Liver (tissue), 9 donors: ENCODE measurements around the gene THEMIS. TPM values are rescaled to one million over a fixed set of nuclear protein-coding genes. Genes with fewer than 3 reads are reported as not detected.

Experiments used
- DNase-seq: peaks from one replicate; pipeline ENCODE4 v3.0.0-alpha.2; 2017; ENCODE audit warnings: low spot score
- H3K27ac ChIP-seq, 2 donors: one replicate each; pipeline ENCODE4 v1.7.0; 2013; ENCODE audit warnings: inconsistent platforms in 2 of 2, low read length in 2 of 2, control low read depth in 1 of 2, low read depth in 1 of 2, mild to moderate bottlenecking in 1 of 2
- H3K27me3 ChIP-seq, 4 donors: one replicate each; pipeline versions ENCODE4 v1.6.1 to v1.7.0; 2013; ENCODE audit warnings: low read length in 3 of 4, inconsistent platforms in 1 of 4, mild to moderate bottlenecking in 1 of 4, moderate library complexity in 1 of 4; ENCODE audit not compliant: control insufficient read depth in 4 of 4, insufficient read depth in 4 of 4
- H3K36me3 ChIP-seq, 4 donors: one replicate each; pipeline versions ENCODE4 v1.6.1 to v1.7.0; 2013; ENCODE audit warnings: low read length in 3 of 4, mild to moderate bottlenecking in 3 of 4, low read depth in 1 of 4, moderate library complexity in 1 of 4; ENCODE audit not compliant: control insufficient read depth in 4 of 4, insufficient read depth in 3 of 4
- H3K4me1 ChIP-seq, 4 donors: one replicate each; pipeline versions ENCODE4 v1.6.1 to v1.7.0; 2013; ENCODE audit warnings: low read length in 3 of 4, mild to moderate bottlenecking in 3 of 4, moderate library complexity in 1 of 4; ENCODE audit not compliant: control insufficient read depth in 4 of 4, insufficient read depth in 4 of 4
- H3K4me3 ChIP-seq, 3 donors: one replicate each; pipeline versions ENCODE4 v1.6.1 to v1.7.0; 2013; ENCODE audit warnings: low read length in 3 of 3, control low read depth in 1 of 3, low read depth in 1 of 3, mild to moderate bottlenecking in 1 of 3
- H3K9ac ChIP-seq, 2 donors: one replicate each; pipeline ENCODE4 v1.7.0; 2013; ENCODE audit warnings: low read length in 2 of 2, mild to moderate bottlenecking in 2 of 2, moderate library complexity in 2 of 2, control low read depth in 1 of 2, low read depth in 1 of 2
- H3K9me3 ChIP-seq, 4 donors: one replicate each; pipeline versions ENCODE4 v1.6.1 to v1.7.0; 2013; ENCODE audit warnings: low read length in 3 of 4; ENCODE audit not compliant: control insufficient read depth in 4 of 4
- EGR1 ChIP-seq, 2 donors: IDR thresholded peaks; 2 replicates each; pipeline ENCODE4 v1.6.1; 2016 to 2018; ENCODE audit warnings: antibody characterized with exemption in 2 of 2, low read depth in 2 of 2
- FOXA1 ChIP-seq: IDR thresholded peaks from 2 replicates; pipeline ENCODE4 v1.6.1; 2016; ENCODE audit warnings: antibody characterized with exemption
- FOXA2 ChIP-seq: IDR thresholded peaks from 2 replicates; pipeline ENCODE4 v1.6.1; 2016; ENCODE audit warnings: antibody characterized with exemption
- GABPA ChIP-seq, 2 donors: IDR thresholded peaks in 1 of 2; conservative IDR thresholded peaks in 1 of 2; 2 replicates each; pipeline ENCODE4 v1.6.1; 2016; ENCODE audit warnings: antibody characterized with exemption in 2 of 2, mild to moderate bottlenecking in 1 of 2, moderate library complexity in 1 of 2
- HNF4A ChIP-seq, 2 donors: conservative IDR thresholded peaks; 2 replicates each; pipeline ENCODE4 v1.6.1; 2016; ENCODE audit warnings: antibody characterized with exemption in 2 of 2, mild to moderate bottlenecking in 2 of 2
- HNF4G ChIP-seq: IDR thresholded peaks from 2 replicates; pipeline ENCODE4 v1.6.1; 2016; ENCODE audit warnings: antibody characterized with exemption
- JUND ChIP-seq, 2 donors: IDR thresholded peaks; 2 replicates each; pipeline ENCODE4 v1.6.1; 2016; ENCODE audit warnings: antibody characterized with exemption in 2 of 2
- NR2F2 ChIP-seq: IDR thresholded peaks from 2 replicates; pipeline ENCODE4 v1.6.1; 2016; ENCODE audit warnings: antibody characterized with exemption
- RAD21 ChIP-seq, 2 donors: IDR thresholded peaks; 2 replicates each; pipeline ENCODE4 v1.6.1; 2016; ENCODE audit warnings: antibody characterized with exemption in 2 of 2, mild to moderate bottlenecking in 2 of 2
- RXRA ChIP-seq, 2 donors: IDR thresholded peaks; 2 replicates each; pipeline ENCODE4 v1.6.1; 2017 to 2018; ENCODE audit warnings: antibody characterized with exemption in 2 of 2, mild to moderate bottlenecking in 1 of 2
- SP1 ChIP-seq: IDR thresholded peaks from 2 replicates; pipeline ENCODE4 v1.6.1; 2018; ENCODE audit warnings: antibody characterized with exemption, mild to moderate bottlenecking
- TAF1 ChIP-seq: conservative IDR thresholded peaks from 2 replicates; pipeline ENCODE4 v1.6.1; 2016; ENCODE audit warnings: antibody characterized with exemption, mild to moderate bottlenecking
- YY1 ChIP-seq: IDR thresholded peaks from 2 replicates; pipeline ENCODE4 v1.6.1; 2016; ENCODE audit warnings: antibody characterized with exemption, mild to moderate bottlenecking
- WGBS: extraction: QIAGEN DNeasy Blood & Tissue Kit; methylation state at CpG from one replicate; pipeline ENCODE4 v1.1.7; 2013; 5-methylcytosine and 5-hydroxymethylcytosine counted together
- polyA plus RNA-seq, 2 donors: library from polyadenylated mRNA; stranded (reverse) in 1 of 2; unstranded in 1 of 2; fragments of 200-250 nt in 1 of 2; fragments of >200 nt in 1 of 2; fragmentation: Nextera tagmentation in 1 of 2; extraction: Ambion mirVana in 1 of 2; gene quantifications; one replicate each; pipeline versions ENCODE4 v1.2.1 to v1.2.3, GENCODE V29; 2013 to 2015
- total RNA-seq, 2 donors: library from RNA; depleted of rRNA; stranded (reverse); fragments of >200 nt; gene quantifications; one replicate each; pipeline ENCODE4 v1.2.3, GENCODE V29; 2014
- TF ChIP-seq, protein P1 (sequence below): IDR thresholded peaks from 2 replicates; pipeline ENCODE4 v1.6.1; 2016; ENCODE audit warnings: antibody characterized with exemption
- TF ChIP-seq, protein P2 (sequence below): IDR thresholded peaks from 2 replicates; pipeline ENCODE4 v1.6.1; 2016; ENCODE audit warnings: antibody characterized with exemption
- TF ChIP-seq, protein P3 (sequence below): IDR thresholded peaks from 2 replicates; pipeline ENCODE4 v1.6.1; 2016; ENCODE audit warnings: antibody characterized with exemption, mild to moderate bottlenecking
- TF ChIP-seq, protein P4 (sequence below): IDR thresholded peaks from 2 replicates; pipeline ENCODE4 v1.6.1; 2016; ENCODE audit warnings: antibody characterized with exemption
- TF ChIP-seq, protein P5 (sequence below): fragments of 150-350 bp; IDR thresholded peaks from 2 replicates; pipeline ENCODE4 v1.5.1; 2017; ENCODE audit warnings: improper control_type of control experiment, low read depth, low read length; ENCODE audit not compliant: missing input control
- donor health status: healthy.
- donor health status: healthy.
- donor health status: healthy.
- donor health status: healthy.
- donor health status: healthy.

The THEMIS gene
- total and polyA plus RNA-seq, 4 donors: 0.05 to 0.59 (median 0.21) TPM

DNA sequence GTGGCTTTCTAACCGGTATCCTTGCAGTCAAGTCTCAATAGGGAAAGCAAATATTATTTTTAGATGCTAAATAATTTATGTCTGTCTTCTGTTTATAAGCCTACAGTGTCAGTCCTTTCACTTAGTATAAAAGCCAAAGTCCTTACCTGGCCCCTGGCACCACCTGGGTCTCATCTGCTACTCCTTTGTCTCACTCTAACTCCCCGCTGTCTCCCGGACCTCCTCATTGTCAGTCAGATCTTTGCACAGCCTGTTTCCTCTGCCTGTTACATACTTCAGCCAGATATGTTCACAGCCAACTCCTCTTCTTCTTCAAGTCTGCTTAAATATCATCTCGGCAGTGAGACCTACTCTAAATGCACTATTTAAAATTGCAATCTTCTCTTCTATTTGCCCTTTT is 84.2 kb downstream of the THEMIS start (continued):
- TF ChIP-seq RAD21 (IDR thresholded peaks at IDR 0.05): no peak

DNA sequence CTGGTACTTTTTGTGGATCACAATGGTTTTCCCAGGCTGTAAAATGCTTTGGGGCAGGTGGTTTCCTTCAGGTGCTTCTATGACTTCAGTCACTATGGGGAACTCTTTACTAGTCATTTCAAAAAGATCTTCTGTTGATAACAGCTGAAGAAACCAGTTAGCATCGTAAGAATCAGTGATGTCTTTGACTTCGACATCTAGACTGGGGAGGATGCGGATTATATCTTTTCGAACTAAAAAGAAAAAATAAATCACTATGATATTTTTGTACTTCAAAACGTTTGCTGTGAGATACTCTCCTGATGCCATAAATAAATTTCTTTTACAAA is 87.2 kb downstream of the THEMIS start:
- DNase-seq: no peak
- peaks cover 0 to 2% (median 0%) of the 10 kb centered on the region in 4 donors for H3K27me3 ChIP-seq
- H3K9ac ChIP-seq: no peak overlapping the region
- no peaks in the 10 kb centered on the region for H3K9me3 ChIP-seq
- 78% methylated on average over 5 of the region's 5 CpGs for WGBS
- TF ChIP-seq HNF4A (conservative IDR thresholded peaks at IDR 0.05) (no peak), SP1 (no peak), FOXA1 (no peak), NR2F2 (no peak), GABPA (IDR thresholded peaks at IDR 0.05 in 1 of 2, conservative IDR thresholded peaks at IDR 0.05 in 1 of 2) (no peak), FOXA2 (no peak), RXRA (IDR thresholded peaks at IDR 0.05) (no peak), JUND (IDR thresholded peaks at IDR 0.05) (no peak), EGR1 (IDR thresholded peaks at IDR 0.05; ENCODE audit: low read depth in 2 of 2) (no peak), HNF4G (no peak), YY1 (no peak), RAD21 (IDR thresholded peaks at IDR 0.05) (no peak), TAF1 (no peak)
- TF ChIP-seq, protein P1, sequence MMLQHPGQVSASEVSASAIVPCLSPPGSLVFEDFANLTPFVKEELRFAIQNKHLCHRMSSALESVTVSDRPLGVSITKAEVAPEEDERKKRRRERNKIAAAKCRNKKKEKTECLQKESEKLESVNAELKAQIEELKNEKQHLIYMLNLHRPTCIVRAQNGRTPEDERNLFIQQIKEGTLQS: no peak
- TF ChIP-seq, protein P2, sequence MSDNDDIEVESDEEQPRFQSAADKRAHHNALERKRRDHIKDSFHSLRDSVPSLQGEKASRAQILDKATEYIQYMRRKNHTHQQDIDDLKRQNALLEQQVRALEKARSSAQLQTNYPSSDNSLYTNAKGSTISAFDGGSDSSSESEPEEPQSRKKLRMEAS: no peak
- TF ChIP-seq, protein P3, sequence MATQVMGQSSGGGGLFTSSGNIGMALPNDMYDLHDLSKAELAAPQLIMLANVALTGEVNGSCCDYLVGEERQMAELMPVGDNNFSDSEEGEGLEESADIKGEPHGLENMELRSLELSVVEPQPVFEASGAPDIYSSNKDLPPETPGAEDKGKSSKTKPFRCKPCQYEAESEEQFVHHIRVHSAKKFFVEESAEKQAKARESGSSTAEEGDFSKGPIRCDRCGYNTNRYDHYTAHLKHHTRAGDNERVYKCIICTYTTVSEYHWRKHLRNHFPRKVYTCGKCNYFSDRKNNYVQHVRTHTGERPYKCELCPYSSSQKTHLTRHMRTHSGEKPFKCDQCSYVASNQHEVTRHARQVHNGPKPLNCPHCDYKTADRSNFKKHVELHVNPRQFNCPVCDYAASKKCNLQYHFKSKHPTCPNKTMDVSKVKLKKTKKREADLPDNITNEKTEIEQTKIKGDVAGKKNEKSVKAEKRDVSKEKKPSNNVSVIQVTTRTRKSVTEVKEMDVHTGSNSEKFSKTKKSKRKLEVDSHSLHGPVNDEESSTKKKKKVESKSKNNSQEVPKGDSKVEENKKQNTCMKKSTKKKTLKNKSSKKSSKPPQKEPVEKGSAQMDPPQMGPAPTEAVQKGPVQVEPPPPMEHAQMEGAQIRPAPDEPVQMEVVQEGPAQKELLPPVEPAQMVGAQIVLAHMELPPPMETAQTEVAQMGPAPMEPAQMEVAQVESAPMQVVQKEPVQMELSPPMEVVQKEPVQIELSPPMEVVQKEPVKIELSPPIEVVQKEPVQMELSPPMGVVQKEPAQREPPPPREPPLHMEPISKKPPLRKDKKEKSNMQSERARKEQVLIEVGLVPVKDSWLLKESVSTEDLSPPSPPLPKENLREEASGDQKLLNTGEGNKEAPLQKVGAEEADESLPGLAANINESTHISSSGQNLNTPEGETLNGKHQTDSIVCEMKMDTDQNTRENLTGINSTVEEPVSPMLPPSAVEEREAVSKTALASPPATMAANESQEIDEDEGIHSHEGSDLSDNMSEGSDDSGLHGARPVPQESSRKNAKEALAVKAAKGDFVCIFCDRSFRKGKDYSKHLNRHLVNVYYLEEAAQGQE: no peak
- TF ChIP-seq, protein P4, sequence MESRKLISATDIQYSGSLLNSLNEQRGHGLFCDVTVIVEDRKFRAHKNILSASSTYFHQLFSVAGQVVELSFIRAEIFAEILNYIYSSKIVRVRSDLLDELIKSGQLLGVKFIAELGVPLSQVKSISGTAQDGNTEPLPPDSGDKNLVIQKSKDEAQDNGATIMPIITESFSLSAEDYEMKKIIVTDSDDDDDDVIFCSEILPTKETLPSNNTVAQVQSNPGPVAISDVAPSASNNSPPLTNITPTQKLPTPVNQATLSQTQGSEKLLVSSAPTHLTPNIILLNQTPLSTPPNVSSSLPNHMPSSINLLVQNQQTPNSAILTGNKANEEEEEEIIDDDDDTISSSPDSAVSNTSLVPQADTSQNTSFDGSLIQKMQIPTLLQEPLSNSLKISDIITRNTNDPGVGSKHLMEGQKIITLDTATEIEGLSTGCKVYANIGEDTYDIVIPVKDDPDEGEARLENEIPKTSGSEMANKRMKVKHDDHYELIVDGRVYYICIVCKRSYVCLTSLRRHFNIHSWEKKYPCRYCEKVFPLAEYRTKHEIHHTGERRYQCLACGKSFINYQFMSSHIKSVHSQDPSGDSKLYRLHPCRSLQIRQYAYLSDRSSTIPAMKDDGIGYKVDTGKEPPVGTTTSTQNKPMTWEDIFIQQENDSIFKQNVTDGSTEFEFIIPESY: no peak
- TF ChIP-seq, protein P5, sequence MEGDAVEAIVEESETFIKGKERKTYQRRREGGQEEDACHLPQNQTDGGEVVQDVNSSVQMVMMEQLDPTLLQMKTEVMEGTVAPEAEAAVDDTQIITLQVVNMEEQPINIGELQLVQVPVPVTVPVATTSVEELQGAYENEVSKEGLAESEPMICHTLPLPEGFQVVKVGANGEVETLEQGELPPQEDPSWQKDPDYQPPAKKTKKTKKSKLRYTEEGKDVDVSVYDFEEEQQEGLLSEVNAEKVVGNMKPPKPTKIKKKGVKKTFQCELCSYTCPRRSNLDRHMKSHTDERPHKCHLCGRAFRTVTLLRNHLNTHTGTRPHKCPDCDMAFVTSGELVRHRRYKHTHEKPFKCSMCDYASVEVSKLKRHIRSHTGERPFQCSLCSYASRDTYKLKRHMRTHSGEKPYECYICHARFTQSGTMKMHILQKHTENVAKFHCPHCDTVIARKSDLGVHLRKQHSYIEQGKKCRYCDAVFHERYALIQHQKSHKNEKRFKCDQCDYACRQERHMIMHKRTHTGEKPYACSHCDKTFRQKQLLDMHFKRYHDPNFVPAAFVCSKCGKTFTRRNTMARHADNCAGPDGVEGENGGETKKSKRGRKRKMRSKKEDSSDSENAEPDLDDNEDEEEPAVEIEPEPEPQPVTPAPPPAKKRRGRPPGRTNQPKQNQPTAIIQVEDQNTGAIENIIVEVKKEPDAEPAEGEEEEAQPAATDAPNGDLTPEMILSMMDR: no peak
- no peak overlapping the region for H3K27ac ChIP-seq
- H3K4me1 ChIP-seq: no peaks in the 10 kb centered on the region
- H3K4me3 ChIP-seq: no peak overlapping the region
- H3K36me3 ChIP-seq: no peaks in the 10 kb centered on the region
